ENCODE data around the gene APAF1.

- TF ChIP-seq EP300 (IDR thresholded peaks at IDR 0.05; ENCODE audit: low read length) (no peak), SAFB2 (IDR thresholded peaks at IDR 0.05; ENCODE audit: borderline replicate concordance, low read depth, low read length, severe bottlenecking) (no peak), NR4A1 (CRISPR knock-in tag; IDR thresholded peaks at IDR 0.05) (no peak), NR4A1 (tag; IDR thresholded peaks at IDR 0.05) (no peak), PRPF4 (IDR thresholded peaks at IDR 0.05; ENCODE audit: insufficient read depth, low read depth, low read length, poor library complexity, severe bottlenecking) (no peak)
These were observed 98.4 kb downstream of the APAF1 start for GRCh38 chr12:98743362-98743953.

All from K562 (cell line).